Endothelial cell of umbilical vein (primary cell): ENCODE measurements around the gene ARHGEF40. TPM values are rescaled to one million over a fixed set of nuclear protein-coding genes. Genes with fewer than 3 reads are reported as not detected.

Experiments used
- BruUV-seq: library from RNA; stranded (reverse); fragments of 400-500 nt; replicated peaks from 2 replicates; lab custom pipeline; 2021; lab: Mats Ljungman, UMichigan
- CTCF ChIA-PET: fragments of 300-600, 350-600 bp; sonication (Branson Sonifier 250); formaldehyde crosslinking; loops from one replicate; lab custom pipeline; 2021; ENCODE audit warnings: antibody characterized with exemption, inconsistent platforms; lab: Charles Lee
- POLR2A ChIA-PET: fragments of 300-600, 350-600 bp; sonication (Branson Sonifier 250); formaldehyde crosslinking; loops from one replicate; lab custom pipeline; 2021; ENCODE audit warnings: antibody characterized with exemption, inconsistent platforms; lab: Charles Lee
- DNase-seq: peaks from one replicate; pipeline ENCODE4 v3.0.0-alpha.2; 2011; ENCODE audit warnings: low read depth, low spot score
- FAIRE-seq: peaks from 2 replicates; lab custom pipeline; 2011; peaks lifted over from hg19 to GRCh38; lab: Jason Lieb, UNC
- H2AFZ ChIP-seq: 2 replicates; pipeline ENCODE4 v1.6.0; 2012; ENCODE audit warnings: low read depth, low read length, control low read depth, inconsistent platforms
- H3K27ac ChIP-seq: 2 replicates; pipeline ENCODE4 v1.5.1; 2011; ENCODE audit warnings: low read depth, mild to moderate bottlenecking, control low read depth, low read length, moderate library complexity; ENCODE audit not compliant: insufficient read depth
- H3K27me3 ChIP-seq, 2 experiments: 2 replicates each; pipeline versions ENCODE4 v1.6.0 to v1.6.1; 2011; ENCODE audit warnings: low read length in 2 of 2, mixed read lengths in 1 of 2; ENCODE audit not compliant: control insufficient read depth in 2 of 2, insufficient read depth in 2 of 2
- H3K36me3 ChIP-seq, 2 experiments: 2 replicates in 1 of 2; 3 replicates in 1 of 2; pipeline ENCODE4 v1.5.1; 2011; ENCODE audit warnings: low read length in 2 of 2, mild to moderate bottlenecking in 1 of 2, moderate library complexity in 1 of 2; ENCODE audit not compliant: control insufficient read depth in 2 of 2, insufficient read depth in 2 of 2; ENCODE audit errors: extremely low read depth in 1 of 2
- H3K4me1 ChIP-seq: 3 replicates; pipeline ENCODE4 v1.5.1; 2011; ENCODE audit warnings: mild to moderate bottlenecking, low read length; ENCODE audit not compliant: control insufficient read depth, insufficient read depth; ENCODE audit errors: extremely low read depth
- H3K4me2 ChIP-seq: 2 replicates; pipeline ENCODE4 v1.6.1; 2011; ENCODE audit warnings: low read length, control low read depth, mixed read lengths; ENCODE audit not compliant: insufficient read depth
- H3K4me3 ChIP-seq, 3 experiments: fragments of 200-600 bp in 1 of 3; sonication (generic), shearing (Covaris generic) in 1 of 3; replicated peaks in 1 of 3; 2 replicates each; pipeline ENCODE4 v1.5.1; 2011 to 2016; ENCODE audit warnings: control low read depth in 3 of 3, low read length in 3 of 3, mild to moderate bottlenecking in 2 of 3, inconsistent platforms in 1 of 3, low read depth in 1 of 3, moderate library complexity in 1 of 3; ENCODE audit not compliant: insufficient read depth in 1 of 3
- H3K79me2 ChIP-seq: 2 replicates; pipeline ENCODE4 v1.6.0; 2012; ENCODE audit warnings: low read length, inconsistent platforms; ENCODE audit not compliant: control insufficient read depth, insufficient read depth
- H3K9ac ChIP-seq: replicated peaks from 2 replicates; pipeline ENCODE3; 2011; ENCODE audit warnings: low read length, control low read depth; ENCODE audit not compliant: insufficient read depth; ENCODE audit errors: extremely low read depth
- H3K9me1 ChIP-seq: replicated peaks from 3 replicates; pipeline ENCODE4 v1.6.0; 2011; ENCODE audit warnings: mild to moderate bottlenecking, low read length; ENCODE audit not compliant: control insufficient read depth, insufficient read depth; ENCODE audit errors: extremely low read depth
- H3K9me3 ChIP-seq: replicated peaks from 2 replicates; pipeline ENCODE4 v1.5.1; 2012; ENCODE audit warnings: low read length, inconsistent platforms; ENCODE audit not compliant: control insufficient read depth, insufficient read depth
- H4K20me1 ChIP-seq: replicated peaks from 2 replicates; pipeline ENCODE3; 2011; ENCODE audit warnings: mild to moderate bottlenecking, low read length; ENCODE audit not compliant: control insufficient read depth, insufficient read depth; ENCODE audit errors: extremely low read depth
- CTCF ChIP-seq, 2 donors: IDR thresholded peaks; 1 replicate in 1 of 2; 2 replicates in 1 of 2; pipeline ENCODE4 v1.5.1; 2011; ENCODE audit warnings: low read length in 2 of 2, mild to moderate bottlenecking in 2 of 2, moderate library complexity in 2 of 2, control low read depth in 1 of 2, inconsistent platforms in 1 of 2, low read depth in 1 of 2; ENCODE audit not compliant: insufficient read depth in 1 of 2; ENCODE audit errors: extremely low read depth in 1 of 2
- GATA2 ChIP-seq: IDR thresholded peaks from 2 replicates; pipeline ENCODE4 v1.7.0; 2011; ENCODE audit warnings: low read depth, mild to moderate bottlenecking, moderate library complexity, mixed read lengths, low read length; ENCODE audit not compliant: insufficient read length, insufficient read depth
- JUN ChIP-seq: IDR thresholded peaks from 2 replicates; pipeline ENCODE4 v1.6.1; 2011; ENCODE audit warnings: borderline replicate concordance, low read depth; ENCODE audit not compliant: insufficient read length, insufficient read depth
- MAX ChIP-seq: IDR thresholded peaks from 2 replicates; pipeline ENCODE4 v1.6.1; 2011; ENCODE audit not compliant: insufficient read depth, insufficient read length
- POLR2A ChIP-seq: IDR thresholded peaks from 2 replicates; pipeline ENCODE4 v1.6.1; 2012; ENCODE audit warnings: low read depth, mild to moderate bottlenecking, control low read depth, low read length
- dilution Hi-C: fragments of 300-500 bp; cut with MboI; formaldehyde crosslinking; loops from one replicate; pipeline ENCODE4 v1.15.0; 2019; ENCODE audit warnings: low sequenced_read_pairs; ENCODE audit not compliant: extremely low pct_ligation_motif_present
- intact Hi-C: fragments of 100-400 bp; cut with micrococcal nuclease; formaldehyde crosslinking; loops from one replicate; pipeline ENCODE4 v1.10.0; 2022
- polyA plus RNA-seq, 4 experiments: library from polyadenylated mRNA; depleted of rRNA in 3 of 4; stranded (reverse) in 3 of 4; unstranded in 1 of 4; fragments of >200 nt; gene quantifications; 2 replicates each; pipeline versions ENCODE4 v1.2.1 to v1.2.3, GENCODE V29; 2011 to 2012; ENCODE audit warnings: missing spikeins in 1 of 4
- total RNA-seq: library from RNA; stranded (reverse); gene quantifications from 2 replicates; pipeline ENCODE4 v1.2.3, GENCODE V29; 2021

ARHGEF40 gene
- total and polyA plus RNA-seq, 2 donors (not counting 3 experiments of a cell fraction or from before 2014, with no cell fraction given): 2.6 to 19.9 TPM

- DNase-seq (no peak), FAIRE-seq (no peak)
- Histone ChIP-seq H2AFZ (no peak overlapping the region), H3K36me3 (peaks cover 0 to 4% of the 10 kb centered on the region in 2 experiments), H3K4me2 (peak overlapping the region; percentile 24), H3K79me2 (no peaks in the 10 kb centered on the region), H3K9me1 (no peaks in the 10 kb centered on the region), H4K20me1 (no peaks in the 10 kb centered on the region), H3K27ac (no peak overlapping the region), H3K9ac (peak overlapping the region; percentile 38), H3K9me3 (no peaks in the 10 kb centered on the region), H3K4me1 (peaks cover 10% of the 10 kb centered on the region), H3K27me3 (peaks cover 16 to 33% of the 10 kb centered on the region in 2 experiments), H3K4me3 (no peak overlapping the region)
- no peak for TF ChIP-seq POLR2A
- TF ChIP-seq JUN: no peak
- no peak for TF ChIP-seq GATA2
- no peak for TF ChIP-seq CTCF (IDR thresholded peaks at IDR 0.05; ENCODE audit: extremely low read depth in 1 of 2, insufficient read depth in 1 of 2, low read depth in 1 of 2, low read length in 2 of 2)
- TF ChIP-seq MAX: no peak
- ChIA-PET CTCF (interaction anchor here (0.6 to 3.4 kb wide), 16 partner anchors 12 to 121 kb away, joined by 3 to 49 read pairs (median 6); partner anchors contain the start of gene TMEM253), POLR2A (interaction anchor here (0.6 to 1.9 kb wide), 2 partner anchors 14 to 33 kb away, joined by 4 read pairs; partner anchors contain the start of gene RNASE8)
- no TSS peak for BruUV-seq
- dilution Hi-C loops (no loop called here), intact Hi-C loops (no loop called here)
Observed at GRCh38 chr14:21072031-21072473, 1.9 kb downstream of the ARHGEF40 start.
